GM23248 (cell line): ENCODE measurements around the gene RBMS3. TPM values are rescaled to one million over a fixed set of nuclear protein-coding genes. Genes with fewer than 3 reads are reported as not detected.

Experiments used
- DNase-seq: peaks from one replicate; pipeline ENCODE4 v3.0.0-alpha.2; 2015
- H2AFZ ChIP-seq: fragments of 200-600 bp; sonication (generic); 2 replicates; pipeline ENCODE4 v1.6.1; 2016; ENCODE audit warnings: antibody characterized with exemption
- H3F3A ChIP-seq: fragments of 200-600 bp; sonication (generic); 2 replicates; pipeline ENCODE4 v1.6.1; 2016; ENCODE audit warnings: mild to moderate bottlenecking, antibody characterized with exemption, mixed run types; ENCODE audit not compliant: insufficient read depth
- H3K27ac ChIP-seq: fragments of 200-600 bp; sonication (generic); 2 replicates; pipeline ENCODE4 v1.5.1; 2016; ENCODE audit warnings: mild to moderate bottlenecking
- H3K27me3 ChIP-seq: fragments of 200-600 bp; sonication (generic); replicated peaks from 2 replicates; pipeline ENCODE4 v1.6.1; 2016; ENCODE audit warnings: mild to moderate bottlenecking; ENCODE audit not compliant: insufficient read depth
- H3K36me3 ChIP-seq: fragments of 200-600 bp; sonication (generic); 2 replicates; pipeline ENCODE4 v1.6.1; 2016; ENCODE audit warnings: low read depth, mild to moderate bottlenecking
- H3K4me1 ChIP-seq: fragments of 200-600 bp; sonication (generic); 2 replicates; pipeline ENCODE4 v1.6.1; 2016; ENCODE audit warnings: mild to moderate bottlenecking; ENCODE audit not compliant: insufficient read depth
- H3K4me2 ChIP-seq: fragments of 200-600 bp; sonication (generic); one replicate; pipeline ENCODE4 v1.6.1; 2016; ENCODE audit warnings: mild to moderate bottlenecking; ENCODE audit not compliant: unreplicated experiment
- H3K4me3 ChIP-seq: fragments of 200-600 bp; sonication (generic); 2 replicates; pipeline ENCODE4 v1.5.1; 2016; ENCODE audit warnings: mild to moderate bottlenecking
- H3K79me2 ChIP-seq: fragments of 200-600 bp; sonication (generic); 2 replicates; pipeline ENCODE4 v1.6.1; 2016; ENCODE audit warnings: mild to moderate bottlenecking; ENCODE audit not compliant: insufficient read depth
- H3K9ac ChIP-seq: fragments of 200-600 bp; sonication (generic); 2 replicates; pipeline ENCODE4 v1.6.1; 2016; ENCODE audit warnings: mild to moderate bottlenecking
- H3K9me2 ChIP-seq: fragments of 200-600 bp; sonication (generic); 2 replicates; pipeline ENCODE4 v1.6.1; 2016; ENCODE audit warnings: mixed run types, mild to moderate bottlenecking, moderate library complexity; ENCODE audit not compliant: insufficient read depth
- H3K9me3 ChIP-seq: fragments of 200-600 bp; sonication (generic); one replicate; pipeline ENCODE4 v1.6.1; 2017; ENCODE audit warnings: low read depth
- H4K20me1 ChIP-seq: fragments of 200-600 bp; sonication (generic); 2 replicates; pipeline ENCODE4 v1.6.0; 2016; ENCODE audit not compliant: insufficient read depth
- EZH2 ChIP-seq: fragments of 200-600 bp; sonication (generic); IDR thresholded peaks from 2 replicates; pipeline ENCODE4 v1.6.1; 2018; ENCODE audit warnings: antibody characterized with exemption, mild to moderate bottlenecking; ENCODE audit not compliant: insufficient read depth, poor library complexity, severe bottlenecking
- EZH2phosphoT487 ChIP-seq: fragments of 200-600 bp; sonication (generic); IDR thresholded peaks from 2 replicates; pipeline ENCODE4 v1.6.1; 2018; ENCODE audit warnings: antibody characterized with exemption, moderate library complexity, mild to moderate bottlenecking, low read depth; ENCODE audit not compliant: insufficient read depth
- WGBS, 2 experiments: methylation state at CpG; one replicate each; pipeline ENCODE4 v1.1.6; 2015 to 2017; ENCODE audit warnings: low lambda C conversion rate in 2 of 2, low coverage in 1 of 2; ENCODE audit errors: missing lambda C conversion rate in 2 of 2; 5-methylcytosine and 5-hydroxymethylcytosine counted together
- in situ Hi-C: fragments of 300-500 bp; cut with MboI; formaldehyde crosslinking; loops from 2 replicates; pipeline ENCODE4 v1.15.0; 2020
- polyA plus RNA-seq: library from polyadenylated mRNA; unstranded; fragments of >200 nt; fragmentation: Nextera tagmentation; extraction: Ambion mirVana; gene quantifications from 2 replicates; pipeline ENCODE4 v1.2.1, GENCODE V29; 2016
- total RNA-seq: library from RNA; depleted of rRNA; stranded (reverse); fragments of >200 nt; shearing (Covaris generic); gene quantifications from 2 replicates; pipeline ENCODE4 v1.2.3, GENCODE V29; 2014

RBMS3 gene
- total and polyA plus RNA-seq, 2 experiments from 2014 or later: 40.0 to 94.3 TPM

GRCh38 chr3:29608414-29609327 is 327.8 kb downstream of the RBMS3 start:
- no peak for DNase-seq
- H3K27ac ChIP-seq: no peak overlapping the region
- no peaks in the 10 kb centered on the region for H3K9me3 ChIP-seq
- H3K9ac ChIP-seq: no peak overlapping the region
- 89 to 97% methylated on average over 3 of the region's 3 CpGs for WGBS, 2 experiments
- H3K4me2 ChIP-seq: no peak overlapping the region
- H3K36me3 ChIP-seq: peaks cover 5% of the 10 kb centered on the region; the same call in 1 of the 2 replicates
- no peak overlapping the region for H3K4me3 ChIP-seq
- TF ChIP-seq EZH2 (no peak), EZH2phosphoT487 (no peak)
- no peaks in the 10 kb centered on the region for H4K20me1 ChIP-seq
- in situ Hi-C loops: no loop called here
- peaks cover 29% of the 10 kb centered on the region for H3K4me1 ChIP-seq
- no peaks in the 10 kb centered on the region for H3K9me2 ChIP-seq
- peaks cover 82% of the 10 kb centered on the region for H3K79me2 ChIP-seq
- H3F3A ChIP-seq: peaks cover 13% of the 10 kb centered on the region; the same call in 1 of the 2 replicates
- no peak overlapping the region for H2AFZ ChIP-seq
- H3K27me3 ChIP-seq: no peaks in the 10 kb centered on the region

- H3K36me3 ChIP-seq: peaks cover 6% of the 10 kb centered on the region; the same call in 1 of the 2 replicates
- H3K4me3 ChIP-seq: no peak overlapping the region
- peaks cover 29% of the 10 kb centered on the region for H3K4me1 ChIP-seq
- no peaks in the 10 kb centered on the region for H3K9me3 ChIP-seq
- H3K79me2 ChIP-seq: peaks cover 80% of the 10 kb centered on the region
- H3K9me2 ChIP-seq: no peaks in the 10 kb centered on the region
- DNase-seq: no peak
- no peak for TF ChIP-seq EZH2
- TF ChIP-seq EZH2phosphoT487: no peak
- no peak overlapping the region for H3K27ac ChIP-seq
- in situ Hi-C loops: no loop called here
- H3K4me2 ChIP-seq: no peak overlapping the region
- no peaks in the 10 kb centered on the region for H4K20me1 ChIP-seq
- H3F3A ChIP-seq: peaks cover 13% of the 10 kb centered on the region; the same call in 1 of the 2 replicates
- no peak overlapping the region for H2AFZ ChIP-seq
- H3K9ac ChIP-seq: no peak overlapping the region
- no peaks in the 10 kb centered on the region for H3K27me3 ChIP-seq
Observed at GRCh38 chr3:29609328-29609811, 328.5 kb downstream of the RBMS3 start.

- DNase-seq: no peak
- no peak overlapping the region for H2AFZ ChIP-seq
- in situ Hi-C loops: no loop called here
Observed at GRCh38 chr3:29610781-29611180, 329.9 kb downstream of the RBMS3 start.

GRCh38 chr3:29611252-29611651 is 330.4 kb downstream of the RBMS3 start:
- Histone ChIP-seq H3K9ac (no peak overlapping the region), H3K27ac (no peak overlapping the region), H4K20me1 (no peaks in the 10 kb centered on the region), H3K36me3 (peaks cover 6% of the 10 kb centered on the region; the same call in 1 of the 2 replicates), H2AFZ (no peak overlapping the region), H3K4me3 (no peak overlapping the region), H3K27me3 (no peaks in the 10 kb centered on the region), H3K79me2 (peaks cover 66% of the 10 kb centered on the region), H3K4me2 (no peak overlapping the region), H3F3A (0 out of 2 replicates have a peak, but pooled peaks cover 6% of the 10 kb centered on the region), H3K9me3 (no peaks in the 10 kb centered on the region), H3K9me2 (no peaks in the 10 kb centered on the region), H3K4me1 (peaks cover 19% of the 10 kb centered on the region)
- 69 to 80% methylated on average over 4 of the region's 4 CpGs for WGBS, 2 experiments
- DNase-seq: no peak
- TF ChIP-seq EZH2phosphoT487: no peak
- TF ChIP-seq EZH2: no peak
- in situ Hi-C loops: no loop called here

More at GRCh38 chr3:29610781-29611180, 329.9 kb downstream of the RBMS3 start:
- H3K9ac ChIP-seq: no peak overlapping the region
- H3K79me2 ChIP-seq: peaks cover 68% of the 10 kb centered on the region
- no peak overlapping the region for H3K4me2 ChIP-seq
- no peaks in the 10 kb centered on the region for H4K20me1 ChIP-seq
- H3K9me2 ChIP-seq: no peaks in the 10 kb centered on the region
- no peak overlapping the region for H3K4me3 ChIP-seq
- peaks cover 8% of the 10 kb centered on the region; the same call in 1 of the 2 replicates for H3F3A ChIP-seq
- H3K27me3 ChIP-seq: no peaks in the 10 kb centered on the region
- peaks cover 23% of the 10 kb centered on the region for H3K4me1 ChIP-seq
- peaks cover 6% of the 10 kb centered on the region; the same call in 1 of the 2 replicates for H3K36me3 ChIP-seq
- TF ChIP-seq EZH2phosphoT487: no peak
- no peak for TF ChIP-seq EZH2
- H3K9me3 ChIP-seq: no peaks in the 10 kb centered on the region
- H3K27ac ChIP-seq: no peak overlapping the region
